Measurements from ENCODE around the gene FUT8.

- no peak for TF ChIP-seq CTCF (IDR thresholded peaks at IDR 0.05 in 2 of 3, conservative IDR thresholded peaks at IDR 0.05 in 1 of 3; ENCODE audit: borderline replicate concordance in 1 of 3, insufficient read depth in 1 of 3, low read depth in 2 of 3, low read length in 2 of 3)
- no peak for TF ChIP-seq EGR1 (IDR thresholded peaks at IDR 0.05; ENCODE audit: low read depth)
- TF ChIP-seq POLR2A (IDR thresholded peaks at IDR 0.05; ENCODE audit: borderline replicate concordance, extremely low read depth, insufficient read depth, insufficient read length): no peak
- no peak for TF ChIP-seq SP1 (IDR thresholded peaks at IDR 0.05; ENCODE audit: low read depth)
- no peak for TF ChIP-seq JUND (IDR thresholded peaks at IDR 0.05)
- no peak for TF ChIP-seq EZH2phosphoT487 (IDR thresholded peaks at IDR 0.05; ENCODE audit: borderline replicate concordance)
- TF ChIP-seq ZNF274 (IDR thresholded peaks at IDR 0.05; ENCODE audit: low read depth, low read length): no peak
- TF ChIP-seq POLR2AphosphoS5 (IDR thresholded peaks at IDR 0.05; ENCODE audit: low read depth, low read length): no peak
- TF ChIP-seq YY1 (IDR thresholded peaks at IDR 0.05; ENCODE audit: extremely low read depth, insufficient replicate concordance, low read depth, low read length): no peak
These were observed 24.9 kb upstream of the FUT8 start for GRCh38 chr14:65387628-65388027.

Data from HCT116 (cell line).